Epidermal melanocyte (primary cell): ENCODE results near the gene NRXN3.

Experiments
- DNase-seq: peaks from one replicate; pipeline ENCODE4 v3.0.0; 2011; ENCODE audit warnings: low spot score; ENCODE audit not compliant: insufficient read length

The NRXN3 gene

GRCh38 chr14:79709573-79709972, 1539.4 kb downstream of the NRXN3 start:
- DNase-seq, result no peak

GRCh38 chr14:79712302-79712950, 1542.3 kb downstream of the NRXN3 start:
- DNase-seq, result no peak

- no peak for DNase-seq
Measured at GRCh38 chr14:79721399-79722084, 1551.4 kb downstream of the NRXN3 start.

GRCh38 chr14:79724934-79725717, 1555.0 kb downstream of the NRXN3 start:
- no peak for DNase-seq

GRCh38 chr14:79727900-79728299, 1557.7 kb downstream of the NRXN3 start:
- no peak for DNase-seq

- no peak for DNase-seq
Measured at GRCh38 chr14:79728331-79728730, 1558.2 kb downstream of the NRXN3 start.

GRCh38 chr14:79729731-79730130, 1559.6 kb downstream of the NRXN3 start:
- no peak for DNase-seq

GRCh38 chr14:79730196-79730595, 1560.0 kb downstream of the NRXN3 start:
- DNase-seq, result no peak

- DNase-seq, result no peak
Measured at GRCh38 chr14:79730953-79731352, 1560.8 kb downstream of the NRXN3 start.

GRCh38 chr14:79732911-79733655, 1562.9 kb downstream of the NRXN3 start:
- no peak for DNase-seq

GRCh38 chr14:79734151-79734550, 1564.0 kb downstream of the NRXN3 start:
- no peak for DNase-seq

GRCh38 chr14:79734656-79735055, 1564.5 kb downstream of the NRXN3 start:
- DNase-seq, result no peak

GRCh38 chr14:79735121-79735520, 1564.9 kb downstream of the NRXN3 start:
- DNase-seq, result no peak

GRCh38 chr14:79740066-79740601, 1570.0 kb downstream of the NRXN3 start:
- DNase-seq, result no peak

GRCh38 chr14:79742142-79742541, 1572.0 kb downstream of the NRXN3 start:
- no peak for DNase-seq

GRCh38 chr14:79745046-79745445, 1574.9 kb downstream of the NRXN3 start:
- no peak for DNase-seq

- DNase-seq, result no peak
Measured at GRCh38 chr14:79749065-79749464, 1578.9 kb downstream of the NRXN3 start.

GRCh38 chr14:79758985-79759384, 1588.8 kb downstream of the NRXN3 start:
- DNase-seq, result no peak

GRCh38 chr14:79764323-79764722, 1594.2 kb downstream of the NRXN3 start:
- no peak for DNase-seq

GRCh38 chr14:79766511-79766910, 1596.3 kb downstream of the NRXN3 start:
- DNase-seq, result no peak

- DNase-seq, result no peak
Measured at GRCh38 chr14:79767251-79767650, 1597.1 kb downstream of the NRXN3 start.
